ENCODE measurements around the gene CAMKMT.

GRCh38 chr2:44789446-44789845, 427.7 kb downstream of the CAMKMT start:
- TF ChIP-seq, protein P1, sequence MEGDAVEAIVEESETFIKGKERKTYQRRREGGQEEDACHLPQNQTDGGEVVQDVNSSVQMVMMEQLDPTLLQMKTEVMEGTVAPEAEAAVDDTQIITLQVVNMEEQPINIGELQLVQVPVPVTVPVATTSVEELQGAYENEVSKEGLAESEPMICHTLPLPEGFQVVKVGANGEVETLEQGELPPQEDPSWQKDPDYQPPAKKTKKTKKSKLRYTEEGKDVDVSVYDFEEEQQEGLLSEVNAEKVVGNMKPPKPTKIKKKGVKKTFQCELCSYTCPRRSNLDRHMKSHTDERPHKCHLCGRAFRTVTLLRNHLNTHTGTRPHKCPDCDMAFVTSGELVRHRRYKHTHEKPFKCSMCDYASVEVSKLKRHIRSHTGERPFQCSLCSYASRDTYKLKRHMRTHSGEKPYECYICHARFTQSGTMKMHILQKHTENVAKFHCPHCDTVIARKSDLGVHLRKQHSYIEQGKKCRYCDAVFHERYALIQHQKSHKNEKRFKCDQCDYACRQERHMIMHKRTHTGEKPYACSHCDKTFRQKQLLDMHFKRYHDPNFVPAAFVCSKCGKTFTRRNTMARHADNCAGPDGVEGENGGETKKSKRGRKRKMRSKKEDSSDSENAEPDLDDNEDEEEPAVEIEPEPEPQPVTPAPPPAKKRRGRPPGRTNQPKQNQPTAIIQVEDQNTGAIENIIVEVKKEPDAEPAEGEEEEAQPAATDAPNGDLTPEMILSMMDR (IDR thresholded peaks at IDR 0.05; ENCODE audit: insufficient read depth, low read length, poor library complexity, severe bottlenecking): no peak
- TF ChIP-seq EZH2phosphoT487 (conservative IDR thresholded peaks at IDR 0.05; ENCODE audit: low read length): no peak
